ENCODE results near the gene GPR55. TPM values are rescaled to one million over a fixed set of nuclear protein-coding genes. Genes with fewer than 3 reads are reported as not detected.
A peak's percentile ranks its signal among the peaks of the same experiment; 100 is the strongest.

Gene GPR55
- total RNA-seq, 1 donor from 2014 or later = not detected

DNA sequence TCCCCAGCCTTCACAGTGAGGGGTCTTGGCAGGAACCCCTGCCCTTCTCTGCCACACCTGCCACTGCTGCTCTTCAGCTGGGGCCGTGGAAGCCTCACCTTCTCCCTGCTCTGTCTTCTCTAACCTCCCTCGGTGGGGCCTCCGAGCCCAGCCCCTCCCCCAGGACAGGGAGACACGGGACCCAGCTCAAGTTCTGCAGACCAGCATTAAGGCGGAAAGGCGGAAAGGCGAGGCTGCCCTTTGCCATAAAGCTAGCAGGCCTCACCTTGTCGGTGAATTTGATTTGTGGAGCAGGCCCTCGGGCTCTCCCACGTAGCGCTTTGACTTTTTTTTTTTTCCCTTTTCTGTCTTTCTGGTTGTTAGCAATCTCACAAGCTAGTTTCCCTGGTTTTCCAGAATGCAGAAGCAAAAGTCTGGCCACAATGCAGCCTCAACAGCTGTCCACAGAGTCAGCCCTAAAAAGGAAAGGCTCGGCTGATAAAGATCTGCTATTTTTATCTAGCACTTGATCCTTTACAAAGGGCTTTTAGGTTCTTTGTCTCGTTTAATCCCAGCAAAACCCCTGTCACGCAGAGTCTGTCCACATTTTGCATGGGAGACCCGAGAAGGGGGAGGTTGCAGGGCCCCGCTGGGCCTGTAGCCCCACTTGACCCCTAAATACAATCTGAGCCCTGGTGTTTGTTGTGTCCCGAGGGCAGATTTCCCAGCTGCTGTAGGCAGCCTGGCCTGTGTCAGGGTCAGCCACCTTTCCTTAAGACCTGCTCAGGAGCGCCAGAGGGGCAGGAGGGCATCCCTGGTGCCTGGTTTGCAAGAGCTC, 54.3 kb downstream of the GPR55 start:
- Mint-ChIP-seq H3K27ac (peak overlapping the region; percentile 95), H3K36me3 (peaks cover 4% of the 10 kb centered on the region), H3K9me3 (no peaks in the 10 kb centered on the region), H3K27me3 (no peaks in the 10 kb centered on the region), H3K4me1 (ENCODE audit: unreplicated experiment) (peaks cover 40% of the 10 kb centered on the region), H3K4me3 (peak overlapping the region; percentile 84)
- TF ChIP-seq, protein P1, sequence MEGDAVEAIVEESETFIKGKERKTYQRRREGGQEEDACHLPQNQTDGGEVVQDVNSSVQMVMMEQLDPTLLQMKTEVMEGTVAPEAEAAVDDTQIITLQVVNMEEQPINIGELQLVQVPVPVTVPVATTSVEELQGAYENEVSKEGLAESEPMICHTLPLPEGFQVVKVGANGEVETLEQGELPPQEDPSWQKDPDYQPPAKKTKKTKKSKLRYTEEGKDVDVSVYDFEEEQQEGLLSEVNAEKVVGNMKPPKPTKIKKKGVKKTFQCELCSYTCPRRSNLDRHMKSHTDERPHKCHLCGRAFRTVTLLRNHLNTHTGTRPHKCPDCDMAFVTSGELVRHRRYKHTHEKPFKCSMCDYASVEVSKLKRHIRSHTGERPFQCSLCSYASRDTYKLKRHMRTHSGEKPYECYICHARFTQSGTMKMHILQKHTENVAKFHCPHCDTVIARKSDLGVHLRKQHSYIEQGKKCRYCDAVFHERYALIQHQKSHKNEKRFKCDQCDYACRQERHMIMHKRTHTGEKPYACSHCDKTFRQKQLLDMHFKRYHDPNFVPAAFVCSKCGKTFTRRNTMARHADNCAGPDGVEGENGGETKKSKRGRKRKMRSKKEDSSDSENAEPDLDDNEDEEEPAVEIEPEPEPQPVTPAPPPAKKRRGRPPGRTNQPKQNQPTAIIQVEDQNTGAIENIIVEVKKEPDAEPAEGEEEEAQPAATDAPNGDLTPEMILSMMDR (conservative IDR thresholded peaks at IDR 0.05) = no peak
- peak; percentile 71 for DNase-seq (ENCODE audit: extremely low spot score, unreplicated experiment)

DNA sequence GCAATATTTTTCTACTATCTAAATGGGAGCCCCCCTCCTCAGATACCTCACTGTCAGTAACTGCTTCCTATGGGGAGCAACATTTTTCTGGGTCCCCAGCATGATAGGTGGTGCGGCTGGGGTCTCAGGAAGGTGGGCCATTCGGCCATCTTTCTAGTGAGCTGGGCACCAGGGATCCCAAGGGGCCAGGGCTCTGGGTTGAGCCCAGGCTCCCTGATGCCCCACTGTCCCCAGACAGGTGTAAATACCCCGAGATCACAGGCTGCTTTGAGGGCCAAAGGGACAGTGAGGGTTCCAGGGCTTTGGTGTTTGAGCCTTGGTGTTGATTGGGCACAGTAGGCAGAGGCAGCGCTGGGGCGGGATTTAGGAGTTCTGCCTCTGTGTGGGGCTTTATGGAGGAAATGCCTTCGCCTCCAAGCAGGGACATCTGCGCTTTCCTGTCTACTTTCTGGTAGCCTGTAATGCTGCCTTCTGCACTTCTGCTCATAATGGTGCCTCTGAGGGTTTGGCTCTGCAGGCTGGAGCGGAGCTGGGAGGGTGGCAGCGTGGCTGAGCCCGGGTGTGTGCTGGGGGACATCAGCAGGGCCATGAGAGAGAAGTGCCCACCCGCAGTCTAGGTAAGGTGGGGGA, 55.0 kb downstream of the GPR55 start:
- peaks cover 40% of the 10 kb centered on the region for H3K4me1 Mint-ChIP-seq (ENCODE audit: unreplicated experiment)
- DNase-seq (ENCODE audit: extremely low spot score, unreplicated experiment) = peak; percentile 64
- H3K27me3 Mint-ChIP-seq = no peaks in the 10 kb centered on the region
- TF ChIP-seq, protein P1 (conservative IDR thresholded peaks at IDR 0.05) = no peak
- H3K27ac Mint-ChIP-seq = peak overlapping the region; percentile 95
- peak overlapping the region; percentile 84 for H3K4me3 Mint-ChIP-seq
- no peaks in the 10 kb centered on the region for H3K36me3 Mint-ChIP-seq
- H3K9me3 Mint-ChIP-seq = no peaks in the 10 kb centered on the region

DNA sequence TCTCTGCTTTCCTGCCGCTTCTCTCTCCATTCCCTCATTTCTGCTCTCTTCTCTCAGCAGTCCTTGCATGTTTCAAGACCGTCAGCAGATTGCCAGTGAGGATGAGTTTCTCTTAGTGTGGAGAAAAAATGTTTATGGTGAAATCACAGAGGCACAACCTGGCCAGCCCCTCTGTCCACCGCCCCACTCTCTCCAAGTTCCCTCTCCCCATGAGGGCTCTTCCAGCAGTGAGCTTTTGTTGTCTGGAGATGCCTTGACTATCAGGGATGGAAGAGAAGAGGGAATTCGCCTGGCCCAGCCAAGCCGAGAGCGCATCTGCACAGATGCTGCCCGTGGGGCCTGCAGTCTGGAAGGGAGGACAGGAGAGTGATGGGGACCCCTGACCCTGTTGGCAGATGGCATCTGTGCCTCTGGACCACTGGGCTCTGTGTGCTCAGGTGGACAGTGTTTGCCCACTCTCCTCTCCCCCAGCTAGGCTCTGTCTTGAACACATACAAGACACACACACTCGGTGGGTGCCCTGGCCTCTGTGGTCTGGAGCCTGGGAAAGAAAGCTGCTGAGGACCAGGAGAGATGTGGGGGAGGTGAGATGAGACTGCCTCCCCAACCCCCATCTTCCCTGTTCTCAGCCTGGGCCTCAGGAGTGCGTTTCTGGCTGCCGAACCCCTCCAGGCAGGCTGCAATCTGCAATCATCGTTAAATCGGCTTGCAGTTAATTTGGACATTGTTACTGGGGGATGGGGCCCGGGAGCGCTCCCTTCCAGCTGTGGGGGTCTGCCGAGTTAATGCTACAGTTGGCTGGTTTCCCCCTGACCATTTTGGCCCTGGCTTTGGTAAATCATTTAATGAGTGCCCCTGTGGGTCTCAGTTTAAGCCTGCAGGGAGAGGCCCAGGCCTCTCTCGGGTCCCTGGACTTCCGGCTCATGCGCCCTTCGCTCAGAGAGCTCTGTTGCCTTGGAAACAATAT, 55.8 kb downstream of the GPR55 start:
- peak overlapping the region; percentile 84 for H3K4me3 Mint-ChIP-seq
- H3K4me1 Mint-ChIP-seq (ENCODE audit: unreplicated experiment) = peaks cover 45% of the 10 kb centered on the region
- DNase-seq (ENCODE audit: extremely low spot score, unreplicated experiment) = peak; percentile 64

DNA sequence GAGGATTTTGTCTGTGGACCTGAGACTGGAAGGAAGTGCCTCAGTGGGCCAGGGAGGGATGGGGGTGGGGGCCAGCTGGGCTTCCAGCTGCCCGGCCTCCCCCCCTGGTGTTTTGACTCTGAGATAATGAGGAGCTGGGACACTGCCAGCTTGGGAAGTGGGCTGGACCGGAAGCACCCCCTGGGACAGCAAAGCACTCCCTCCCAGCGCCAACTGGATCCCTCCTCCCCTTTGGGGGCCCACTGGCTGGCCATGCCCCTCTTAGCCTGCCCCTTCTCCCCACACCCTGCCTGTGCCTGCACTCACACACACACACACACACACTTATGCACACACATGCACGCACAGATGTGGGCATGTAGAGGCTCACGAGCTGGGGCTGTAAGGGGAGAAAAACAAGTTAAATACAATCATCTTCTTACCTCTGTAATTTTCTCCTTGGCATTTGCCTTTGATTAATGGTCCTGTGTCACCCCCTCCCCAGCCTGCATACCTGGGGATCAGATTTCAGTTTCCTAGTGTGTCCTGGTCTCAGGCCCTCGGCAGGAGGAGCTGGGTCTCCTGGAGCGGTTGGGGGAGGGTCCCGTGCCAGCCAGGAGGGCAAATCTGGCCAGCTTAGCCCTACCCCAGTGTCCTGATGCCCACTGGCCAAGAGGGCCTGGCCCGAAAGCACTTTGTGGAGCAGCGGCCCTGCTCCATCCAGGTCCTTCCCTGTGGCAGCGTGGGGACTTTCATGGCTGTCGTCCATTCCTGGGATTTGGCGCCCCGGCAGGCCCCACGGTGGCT, 56.7 kb downstream of the GPR55 start:
- Mint-ChIP-seq H3K27me3 (no peaks in the 10 kb centered on the region), H3K4me3 (peak overlapping the region; percentile 84), H3K4me1 (ENCODE audit: unreplicated experiment) (peaks cover 45% of the 10 kb centered on the region), H3K27ac (peak overlapping the region; percentile 95), H3K9me3 (no peaks in the 10 kb centered on the region), H3K36me3 (no peaks in the 10 kb centered on the region)
- peak; percentile 72 for DNase-seq (ENCODE audit: extremely low spot score, unreplicated experiment)
- TF ChIP-seq, protein P1 (conservative IDR thresholded peaks at IDR 0.05) = no peak

More for the DNA sequence above, 55.8 kb downstream of the GPR55 start:
- H3K27me3 Mint-ChIP-seq = no peaks in the 10 kb centered on the region
- H3K27ac Mint-ChIP-seq = peak overlapping the region; percentile 95
- TF ChIP-seq, protein P1 (conservative IDR thresholded peaks at IDR 0.05) = no peak
- H3K9me3 Mint-ChIP-seq = no peaks in the 10 kb centered on the region
- H3K36me3 Mint-ChIP-seq = no peaks in the 10 kb centered on the region

All from type B pancreatic cell (in vitro differentiated cells).